HepG2 (cell line): ENCODE data around the gene ZNF48. TPM values are rescaled to one million over a fixed set of nuclear protein-coding genes. Genes with fewer than 3 reads are reported as not detected.

Experiments
- CHCHD3 ChIP-seq: sonication (generic); formaldehyde crosslinking; IDR thresholded peaks from 2 replicates; pipeline ENCODE4 v1.8.0; 2022; ENCODE audit warnings: mild to moderate bottlenecking, missing genetic modification reagents, moderate library complexity
- DR1 ChIP-seq: sonication (generic); formaldehyde crosslinking; IDR thresholded peaks from 2 replicates; pipeline ENCODE4 v1.8.0; 2021; ENCODE audit warnings: mild to moderate bottlenecking, missing genetic modification reagents, inconsistent platforms
- FIP1L1 ChIP-seq: fragments of 200-400 bp; formaldehyde crosslinking; IDR thresholded peaks from 2 replicates; pipeline ENCODE4 v1.6.1; 2018; ENCODE audit warnings: low read depth, mild to moderate bottlenecking, low read length, moderate library complexity, borderline replicate concordance; ENCODE audit not compliant: insufficient read depth
- GATAD2A ChIP-seq: IDR thresholded peaks from 2 replicates; pipeline ENCODE4 v1.6.1; 2016
- IKZF4 ChIP-seq: sonication (generic); formaldehyde crosslinking; IDR thresholded peaks from 2 replicates; pipeline ENCODE4 v1.5.1; 2020; ENCODE audit warnings: borderline replicate concordance, mild to moderate bottlenecking, low read depth, missing genetic modification reagents; ENCODE audit errors: not compliant biosample characterization
- ISL2 ChIP-seq: sonication (generic); formaldehyde crosslinking; IDR thresholded peaks from 2 replicates; pipeline ENCODE4 v1.5.0; 2020; ENCODE audit warnings: missing genetic modification reagents
- KDM3A ChIP-seq: IDR thresholded peaks from 2 replicates; pipeline ENCODE4 v1.6.1; 2018; ENCODE audit warnings: low read depth, missing compliant biosample characterization
- MLXIP ChIP-seq: sonication (generic); formaldehyde crosslinking; IDR thresholded peaks from 2 replicates; pipeline ENCODE4 v1.9.0; 2021; ENCODE audit warnings: missing genetic modification reagents, borderline replicate concordance
- TFDP1 ChIP-seq: IDR thresholded peaks from 2 replicates; pipeline ENCODE4 v1.6.1; 2016; ENCODE audit warnings: missing compliant biosample characterization, missing genetic modification reagents, borderline replicate concordance
- TP53 ChIP-seq: sonication (generic); formaldehyde crosslinking; conservative IDR thresholded peaks from 2 replicates; pipeline ENCODE4 v1.4.0; 2020; ENCODE audit warnings: missing genetic modification reagents
- ZBTB10 ChIP-seq: sonication (generic); formaldehyde crosslinking; IDR thresholded peaks from 2 replicates; pipeline ENCODE4 v1.4.0; 2020; ENCODE audit warnings: missing genetic modification reagents, borderline replicate concordance
- ZC3H13 ChIP-seq: sonication (generic); formaldehyde crosslinking; IDR thresholded peaks from 2 replicates; pipeline ENCODE4 v1.8.1; 2023; ENCODE audit warnings: mild to moderate bottlenecking, missing genetic modification reagents, moderate library complexity
- ZFYVE20 ChIP-seq: sonication (generic); formaldehyde crosslinking; IDR thresholded peaks from 2 replicates; pipeline ENCODE4 v1.8.0; 2023; ENCODE audit warnings: low read depth, mild to moderate bottlenecking, moderate library complexity, missing genetic modification reagents, borderline replicate concordance
- ZNF230 ChIP-seq: sonication (generic); formaldehyde crosslinking; IDR thresholded peaks from 2 replicates; pipeline ENCODE4 v1.4.0; 2020; ENCODE audit warnings: mild to moderate bottlenecking, missing genetic modification reagents
- ZNF256 ChIP-seq: sonication (generic); formaldehyde crosslinking; conservative IDR thresholded peaks from 2 replicates; pipeline ENCODE4 v1.4.0; 2020; ENCODE audit warnings: missing genetic modification reagents
- ZNF282 ChIP-seq: fragments of 450-650 bp; IDR thresholded peaks from 2 replicates; pipeline ENCODE4 v1.6.1; 2018; ENCODE audit not compliant: partially characterized antibody
- ZNF33A ChIP-seq: sonication (generic); formaldehyde crosslinking; IDR thresholded peaks from 2 replicates; pipeline ENCODE4 v1.5.1; 2020; ENCODE audit warnings: missing genetic modification reagents, mild to moderate bottlenecking, moderate library complexity, borderline replicate concordance
- ZNF530 ChIP-seq: sonication (generic); formaldehyde crosslinking; IDR thresholded peaks from 2 replicates; pipeline ENCODE4 v1.5.0; 2020; ENCODE audit warnings: low read depth, mild to moderate bottlenecking, missing genetic modification reagents
- polyA plus RNA-seq, 8 experiments: library from polyadenylated mRNA; depleted of rRNA in 3 of 8; stranded (reverse) in 7 of 8; unstranded in 1 of 8; fragments of >200 nt; fragmentation: Illumina TruSeq in 4 of 8; extraction: Trizol in 4 of 8; gene quantifications; 2 replicates each; pipeline versions ENCODE4 v1.2.1 to v1.2.3, GENCODE V29; 2011 to 2016; ENCODE audit warnings: low read depth in 4 of 8, missing spikeins in 1 of 8, mixed read lengths in 1 of 8; ENCODE audit not compliant: insufficient read depth in 1 of 8
- total RNA-seq, 5 experiments: library from RNA; depleted of rRNA; stranded (reverse); fragments of >200 nt; fragmentation: Illumina TruSeq; extraction: Trizol; gene quantifications; 2 replicates each; pipeline ENCODE4 v1.2.3, GENCODE V29; 2016; ENCODE audit warnings: low read depth in 1 of 5
- TF ChIP-seq, protein P1 (sequence below): sonication (generic); formaldehyde crosslinking; IDR thresholded peaks from 2 replicates; pipeline ENCODE4 v1.4.0; 2020; ENCODE audit warnings: mild to moderate bottlenecking, missing genetic modification reagents
- TF ChIP-seq, protein P2 (sequence below): sonication (generic); formaldehyde crosslinking; conservative IDR thresholded peaks from 2 replicates; pipeline ENCODE4 v1.8.0; 2022; ENCODE audit warnings: missing genetic modification reagents

The ZNF48 gene
- total and polyA plus RNA-seq, 2 of the 13 experiments (the other 11 are each of a cell fraction or from before 2014, with no cell fraction given) = 9.9 to 12.3 TPM

DNA sequence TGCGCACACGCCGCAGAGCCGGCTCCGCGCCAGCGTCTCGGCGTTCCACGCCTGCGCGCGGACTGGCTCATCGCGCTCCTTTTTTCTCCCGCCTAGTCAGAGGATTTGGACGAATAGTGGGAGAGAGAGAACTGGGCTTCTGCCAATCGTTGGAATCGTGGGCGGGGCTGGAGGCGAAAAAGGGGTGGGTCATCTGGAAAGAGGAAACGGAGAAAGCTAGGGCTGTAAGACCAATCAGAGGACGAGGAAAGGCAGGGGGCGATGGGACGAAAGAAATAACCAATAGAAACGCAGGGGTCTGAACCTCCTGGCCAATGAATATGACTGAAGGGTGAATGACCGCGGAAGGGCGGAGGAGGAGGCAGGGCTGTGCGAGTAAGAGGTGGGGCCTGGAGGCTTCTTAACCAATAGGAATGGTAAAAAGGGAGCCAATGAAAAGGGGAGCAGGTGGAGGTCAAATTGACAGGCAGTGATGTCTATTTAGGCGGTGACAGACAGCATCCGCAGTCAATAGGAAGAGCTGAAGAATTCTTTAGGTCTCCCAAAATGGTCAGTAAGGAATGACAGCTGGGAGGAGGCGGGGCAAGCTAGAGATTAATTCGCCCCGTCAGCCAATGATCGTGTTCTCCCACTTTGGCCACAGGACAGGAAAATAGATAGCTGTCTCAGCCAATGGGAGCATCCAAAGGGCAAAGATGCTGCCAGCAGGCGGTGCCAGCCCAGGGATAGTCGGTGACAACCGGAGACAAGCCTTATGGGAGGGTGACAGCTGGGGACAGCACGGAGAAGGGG, 24.6 kb upstream of the ZNF48 start, which contains the start of gene TBC1D10B (continued):
- TF ChIP-seq TP53 (no peak), ZBTB10 (CRISPR knock-in tag) (no peak), ZNF530 (no peak), KDM3A (no peak), IKZF4 (CRISPR knock-in tag) (no peak), ISL2 (CRISPR knock-in tag) (no peak), ZC3H13 (CRISPR knock-in tag) (no peak), DR1 (CRISPR knock-in tag) (no peak; the same call in 1 of the 2 replicates), FIP1L1 (no peak), ZNF282 (no peak), ZFYVE20 (no peak), ZNF230 (no peak), MLXIP (CRISPR knock-in tag) (no peak), GATAD2A (CRISPR knock-in tag) (peak; percentile 30; the same call in 1 of the 2 replicates), CHCHD3 (CRISPR knock-in tag) (no peak), TFDP1 (CRISPR knock-in tag) (peak; percentile 84), ZNF256 (CRISPR knock-in tag) (no peak), ZNF33A (CRISPR knock-in tag) (no peak)
- TF ChIP-seq, protein P1, sequence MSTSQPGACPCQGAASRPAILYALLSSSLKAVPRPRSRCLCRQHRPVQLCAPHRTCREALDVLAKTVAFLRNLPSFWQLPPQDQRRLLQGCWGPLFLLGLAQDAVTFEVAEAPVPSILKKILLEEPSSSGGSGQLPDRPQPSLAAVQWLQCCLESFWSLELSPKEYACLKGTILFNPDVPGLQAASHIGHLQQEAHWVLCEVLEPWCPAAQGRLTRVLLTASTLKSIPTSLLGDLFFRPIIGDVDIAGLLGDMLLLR (CRISPR knock-in tag) = no peak
- TF ChIP-seq, protein P2, sequence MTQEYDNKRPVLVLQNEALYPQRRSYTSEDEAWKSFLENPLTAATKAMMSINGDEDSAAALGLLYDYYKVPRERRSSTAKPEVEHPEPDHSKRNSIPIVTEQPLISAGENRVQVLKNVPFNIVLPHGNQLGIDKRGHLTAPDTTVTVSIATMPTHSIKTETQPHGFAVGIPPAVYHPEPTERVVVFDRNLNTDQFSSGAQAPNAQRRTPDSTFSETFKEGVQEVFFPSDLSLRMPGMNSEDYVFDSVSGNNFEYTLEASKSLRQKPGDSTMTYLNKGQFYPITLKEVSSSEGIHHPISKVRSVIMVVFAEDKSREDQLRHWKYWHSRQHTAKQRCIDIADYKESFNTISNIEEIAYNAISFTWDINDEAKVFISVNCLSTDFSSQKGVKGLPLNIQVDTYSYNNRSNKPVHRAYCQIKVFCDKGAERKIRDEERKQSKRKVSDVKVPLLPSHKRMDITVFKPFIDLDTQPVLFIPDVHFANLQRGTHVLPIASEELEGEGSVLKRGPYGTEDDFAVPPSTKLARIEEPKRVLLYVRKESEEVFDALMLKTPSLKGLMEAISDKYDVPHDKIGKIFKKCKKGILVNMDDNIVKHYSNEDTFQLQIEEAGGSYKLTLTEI = no peak
